Epithelial cell of proximal tubule (primary cell): ENCODE data around the gene XNDC1N. TPM values are rescaled to one million over a fixed set of nuclear protein-coding genes. Genes with fewer than 3 reads are reported as not detected.
A peak's percentile ranks its signal among the peaks of the same experiment; 100 is the strongest.

Source experiments
- DNase-seq: peaks from one replicate; pipeline ENCODE4 v3.0.0-alpha.2; 2011; ENCODE audit warnings: low read depth
- H3K4me3 ChIP-seq: 2 replicates; pipeline ENCODE4 v1.5.1; 2011; ENCODE audit warnings: low read depth, mild to moderate bottlenecking, low read length
- total RNA-seq: library from RNA; depleted of rRNA; stranded (reverse); fragments of >200 nt; gene quantifications from 2 replicates; pipeline ENCODE4 v1.2.3, GENCODE V29; 2015
- TF ChIP-seq, protein P1 (sequence below): conservative IDR thresholded peaks from 2 replicates; pipeline ENCODE4 v1.5.1; 2012; ENCODE audit warnings: low read depth, mild to moderate bottlenecking, low read length

The XNDC1N gene
- total RNA-seq, 1 donor from 2014 or later, result 10.6 TPM

GRCh38 chr11:71963468-71963867, 35.1 kb upstream of the XNDC1N start:
- no peak for DNase-seq
- no peak overlapping the region for H3K4me3 ChIP-seq
- TF ChIP-seq, protein P1, sequence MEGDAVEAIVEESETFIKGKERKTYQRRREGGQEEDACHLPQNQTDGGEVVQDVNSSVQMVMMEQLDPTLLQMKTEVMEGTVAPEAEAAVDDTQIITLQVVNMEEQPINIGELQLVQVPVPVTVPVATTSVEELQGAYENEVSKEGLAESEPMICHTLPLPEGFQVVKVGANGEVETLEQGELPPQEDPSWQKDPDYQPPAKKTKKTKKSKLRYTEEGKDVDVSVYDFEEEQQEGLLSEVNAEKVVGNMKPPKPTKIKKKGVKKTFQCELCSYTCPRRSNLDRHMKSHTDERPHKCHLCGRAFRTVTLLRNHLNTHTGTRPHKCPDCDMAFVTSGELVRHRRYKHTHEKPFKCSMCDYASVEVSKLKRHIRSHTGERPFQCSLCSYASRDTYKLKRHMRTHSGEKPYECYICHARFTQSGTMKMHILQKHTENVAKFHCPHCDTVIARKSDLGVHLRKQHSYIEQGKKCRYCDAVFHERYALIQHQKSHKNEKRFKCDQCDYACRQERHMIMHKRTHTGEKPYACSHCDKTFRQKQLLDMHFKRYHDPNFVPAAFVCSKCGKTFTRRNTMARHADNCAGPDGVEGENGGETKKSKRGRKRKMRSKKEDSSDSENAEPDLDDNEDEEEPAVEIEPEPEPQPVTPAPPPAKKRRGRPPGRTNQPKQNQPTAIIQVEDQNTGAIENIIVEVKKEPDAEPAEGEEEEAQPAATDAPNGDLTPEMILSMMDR, result no peak

GRCh38 chr11:71962428-71963038, 34.1 kb upstream of the XNDC1N start:
- TF ChIP-seq, protein P1, result no peak
- DNase-seq, result peak; percentile 85
- no peak overlapping the region for H3K4me3 ChIP-seq

- no peak for DNase-seq
- TF ChIP-seq, protein P1, result no peak
- no peak overlapping the region for H3K4me3 ChIP-seq
Observed at GRCh38 chr11:71955898-71956456, 27.6 kb upstream of the XNDC1N start.

GRCh38 chr11:71951741-71952310, 23.4 kb upstream of the XNDC1N start:
- TF ChIP-seq, protein P1, result no peak
- H3K4me3 ChIP-seq, result no peak overlapping the region
- DNase-seq, result no peak

DNA sequence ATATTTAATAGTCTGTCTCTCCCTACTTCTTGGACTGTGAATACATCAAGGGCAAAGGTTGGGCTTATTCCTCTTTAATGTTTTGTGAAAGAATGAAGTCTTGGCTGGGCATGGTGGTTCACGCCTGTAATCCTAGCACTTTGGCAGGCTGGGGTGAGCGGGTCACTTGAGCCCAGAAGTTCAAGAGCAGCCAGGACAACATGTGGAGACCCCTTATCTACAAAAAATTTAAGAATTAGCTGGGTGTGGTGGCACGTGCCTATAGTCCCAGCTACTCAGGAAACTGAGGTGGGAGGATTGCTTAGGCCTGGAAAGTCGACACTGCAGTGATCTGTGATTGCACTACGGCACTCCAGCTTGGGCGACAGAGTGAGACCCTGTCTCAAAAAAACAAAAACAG, 20.6 kb upstream of the XNDC1N start:
- TF ChIP-seq, protein P1, result no peak
- no peak for DNase-seq

GRCh38 chr11:71948314-71949027, 20.1 kb upstream of the XNDC1N start:
- no peak overlapping the region for H3K4me3 ChIP-seq
- TF ChIP-seq, protein P1, result no peak
- no peak for DNase-seq

More for the DNA sequence above, 20.6 kb upstream of the XNDC1N start:
- H3K4me3 ChIP-seq, result no peak overlapping the region
